GM21825 (cell line): ENCODE data around the gene FUT1.
"Not testable (repeated sequence)": the region's sequence is repeated elsewhere in the genome, so short reads cannot be mapped to it uniquely, and the experiment has no call there.

Experiments
- ATAC-seq: cut with Tn5 transposase; IDR thresholded peaks from one replicate; pipeline ENCODE4 v1.9.1; 2021; ENCODE audit warnings: mild to moderate bottlenecking, moderate library complexity; ENCODE audit not compliant: unreplicated experiment

The FUT1 gene

GRCh38 chr19:48752496-48753365 is at the start of gene FUT1:
Gene FUT1 (minus strand): TSS chr19:48752641. CDS start chr19:48751281, 1,360 bp downstream.
- no peak for ATAC-seq

- no peak for ATAC-seq
Observed at GRCh38 chr19:48799358-48800300, 47.2 kb upstream of the FUT1 start.

- no peak for ATAC-seq
Observed at GRCh38 chr19:48798937-48799336, 46.5 kb upstream of the FUT1 start.

DNA sequence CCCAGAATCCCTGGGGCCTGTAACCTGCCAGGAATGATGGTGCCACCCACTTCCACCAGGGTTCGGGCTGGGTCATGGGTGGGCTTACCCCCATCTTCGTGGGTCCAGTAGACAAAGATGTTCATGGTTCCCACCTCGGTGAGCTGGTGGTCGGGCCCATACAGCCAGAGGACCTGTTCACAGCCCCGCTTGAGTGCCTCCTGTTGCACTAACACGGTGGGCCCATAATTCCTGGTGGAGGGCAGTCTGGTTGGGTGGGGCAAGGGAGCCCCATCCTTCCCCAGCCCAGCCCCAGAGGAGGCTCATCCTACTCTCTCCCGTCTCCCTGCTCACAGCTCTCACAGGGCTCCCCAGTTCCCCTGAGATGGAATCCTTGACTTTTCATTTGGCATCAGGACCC is 44.7 kb upstream of the FUT1 start:
- no peak for ATAC-seq

DNA sequence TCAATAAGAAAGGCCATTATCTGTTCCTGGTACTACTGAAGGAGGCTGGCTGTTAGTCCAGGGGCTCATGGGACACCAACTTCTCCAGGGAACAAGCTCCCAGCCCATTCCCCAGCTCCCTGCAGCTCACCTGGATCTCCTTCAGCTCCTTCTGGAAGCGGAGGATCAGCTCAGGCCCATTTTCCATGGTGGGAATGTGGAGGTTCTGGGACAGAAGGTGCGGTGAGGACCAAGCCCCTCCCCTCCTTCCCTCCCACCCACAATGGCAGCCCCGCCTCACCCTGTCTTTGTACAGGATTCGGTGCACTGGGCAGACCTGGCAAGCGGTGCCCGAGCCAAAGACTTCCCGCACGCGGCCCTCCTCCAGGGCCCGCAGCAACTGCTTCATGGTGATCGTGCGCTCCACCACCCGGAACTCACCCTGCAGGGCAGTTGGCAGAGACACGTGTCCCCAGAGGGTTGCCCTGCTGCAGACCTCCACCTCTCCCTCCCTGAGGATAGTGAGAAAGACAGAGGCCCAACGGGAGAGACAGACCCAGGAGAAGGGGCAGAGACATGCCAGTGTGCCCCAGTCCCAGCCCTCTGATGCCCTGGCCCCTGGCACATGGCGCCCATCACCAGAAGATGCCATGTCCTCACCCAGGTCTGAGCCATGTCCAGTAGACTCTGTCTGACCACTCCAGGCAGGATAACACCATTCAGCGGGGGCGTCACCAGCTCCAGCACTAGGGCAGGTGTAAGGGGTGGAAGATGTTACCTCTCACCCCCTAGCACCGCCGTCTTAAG is 44.0 kb upstream of the FUT1 start:
- ATAC-seq, result no peak

DNA sequence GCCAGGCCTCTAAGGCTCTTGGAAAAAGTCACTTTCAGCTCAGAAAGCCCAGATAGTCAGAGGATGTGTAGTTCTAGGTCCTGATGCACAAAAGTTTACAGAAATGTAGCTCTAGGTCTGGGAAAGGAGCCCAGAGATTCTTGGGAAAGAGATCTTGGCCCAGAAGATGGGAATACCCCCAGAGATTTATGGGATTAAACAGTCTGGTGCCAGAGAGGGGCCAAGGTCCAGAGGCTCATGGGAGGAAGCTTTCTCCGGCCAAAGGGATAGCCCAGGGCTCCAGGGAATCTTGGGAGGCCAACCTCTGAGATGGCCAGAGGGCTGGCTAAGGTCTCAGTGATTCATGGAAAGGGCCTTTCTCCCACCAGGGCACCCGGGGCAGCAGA is 43.2 kb upstream of the FUT1 start:
- no peak for ATAC-seq

DNA sequence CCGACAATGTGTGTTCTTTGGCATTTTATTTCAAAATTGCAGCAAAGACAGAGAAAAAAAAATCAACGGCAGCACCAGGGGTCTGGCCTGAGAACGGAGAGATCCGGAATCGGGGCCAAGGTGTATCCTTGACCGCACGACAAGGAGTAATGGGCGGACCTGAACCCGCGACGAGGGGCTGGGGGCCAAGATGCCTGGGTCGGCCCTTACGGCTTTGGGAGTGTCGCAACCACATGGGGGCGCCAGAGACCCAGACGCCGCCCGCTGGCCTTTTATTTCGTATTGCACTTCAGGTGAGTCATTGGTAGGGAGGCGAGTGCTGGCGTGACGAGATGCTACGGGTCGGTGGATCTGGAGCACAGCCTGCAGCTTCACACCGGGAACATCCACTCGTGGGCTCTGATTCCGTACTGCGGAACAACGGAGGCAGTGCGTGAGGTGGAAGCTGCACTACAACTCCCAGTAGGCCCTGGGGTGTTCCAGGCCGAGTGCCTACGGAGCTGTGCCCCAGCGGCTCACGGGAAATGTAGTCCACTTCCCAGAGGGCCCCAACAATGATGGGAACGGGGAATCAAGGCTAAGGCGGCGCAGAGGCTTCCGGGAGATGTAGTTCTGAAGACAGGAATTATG is 42.7 kb upstream of the FUT1 start:
- peak; percentile 72 for ATAC-seq

- no peak for ATAC-seq
Observed at GRCh38 chr19:48794291-48794690, 41.9 kb upstream of the FUT1 start.

- no peak for ATAC-seq
Observed at GRCh38 chr19:48793271-48793670, 40.8 kb upstream of the FUT1 start.

GRCh38 chr19:48787331-48787730 is 34.9 kb upstream of the FUT1 start:
- ATAC-seq, result not testable (repeated sequence)

GRCh38 chr19:48786422-48786821 is 34.0 kb upstream of the FUT1 start:
- not testable (repeated sequence) for ATAC-seq

DNA sequence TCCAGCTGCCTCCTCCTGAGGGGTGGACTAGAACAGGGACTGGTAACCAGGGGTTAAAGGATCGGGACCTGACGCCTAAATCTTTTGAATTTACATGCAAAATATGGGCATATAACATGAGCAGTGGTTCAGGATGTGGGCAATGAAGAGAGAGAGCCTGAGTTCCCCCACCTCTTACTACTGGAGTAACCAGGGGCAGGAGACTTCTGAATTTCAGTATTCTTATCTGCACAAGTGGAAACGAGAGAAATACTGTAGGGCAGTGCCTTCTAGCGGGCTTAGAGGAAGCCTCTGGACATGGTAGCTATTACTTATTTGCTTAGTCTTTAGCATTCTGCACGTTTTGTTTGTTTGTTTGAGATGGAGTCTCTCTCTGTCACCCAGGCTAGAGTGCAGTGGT is 32.1 kb upstream of the FUT1 start:
- no peak for ATAC-seq

GRCh38 chr19:48780631-48781391 is 28.4 kb upstream of the FUT1 start:
- no peak for ATAC-seq

- no peak for ATAC-seq
Observed at GRCh38 chr19:48779636-48780035, 27.2 kb upstream of the FUT1 start.

GRCh38 chr19:48777720-48778119 is 25.3 kb upstream of the FUT1 start:
- no peak for ATAC-seq

DNA sequence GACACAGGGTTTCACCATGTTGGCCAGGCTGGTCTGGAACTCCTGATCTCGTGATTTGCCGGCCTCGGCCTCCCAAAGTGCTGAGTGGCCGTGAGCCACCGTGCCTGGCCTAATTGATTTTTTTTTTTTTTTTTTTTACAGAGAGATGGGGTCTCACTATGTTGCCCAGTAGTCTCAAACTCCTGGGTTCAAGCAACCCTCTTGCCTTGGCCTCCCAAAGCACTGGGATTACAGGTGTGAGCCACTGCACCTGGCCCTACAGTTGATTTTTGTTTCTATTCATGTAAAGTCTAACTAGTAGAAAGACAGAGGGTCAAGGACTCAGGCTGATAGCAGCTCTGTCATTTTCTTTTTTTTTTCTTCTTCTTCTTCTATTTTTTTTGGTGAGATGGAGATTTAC is 24.7 kb upstream of the FUT1 start:
- ATAC-seq, result no peak

GRCh38 chr19:48772503-48772953 is 20.1 kb upstream of the FUT1 start:
- ATAC-seq, result no peak

GRCh38 chr19:48770734-48771472 is 18.5 kb upstream of the FUT1 start:
- no peak for ATAC-seq

GRCh38 chr19:48770266-48770665 is 17.8 kb upstream of the FUT1 start:
- no peak for ATAC-seq
